Loucy (cell line): ENCODE measurements around the gene TK1.
"Not testable (repeated sequence)": the region's sequence is repeated elsewhere in the genome, so short reads cannot be mapped to it uniquely, and the experiment has no call there.

ENCODE experiments used
- H2AFZ ChIP-seq: fragments of 200-600 bp; sonication (generic); 2 replicates; pipeline ENCODE4 v1.6.0; 2016; ENCODE audit warnings: antibody characterized with exemption, mild to moderate bottlenecking, low read length, moderate library complexity
- H3F3A ChIP-seq: fragments of 200-600 bp; 2 replicates; pipeline ENCODE4 v1.6.0; 2016; ENCODE audit warnings: antibody characterized with exemption, low read depth, mild to moderate bottlenecking
- H3K27me3 ChIP-seq: fragments of 200-600 bp; sonication (generic); 2 replicates; pipeline ENCODE4 v1.6.1; 2014; ENCODE audit warnings: low read length, mild to moderate bottlenecking; ENCODE audit not compliant: insufficient read depth, poor library complexity, severe bottlenecking
- H3K36me3 ChIP-seq: fragments of 200-600 bp; sonication (generic); 2 replicates; pipeline ENCODE4 v1.6.1; 2016; ENCODE audit warnings: low read length; ENCODE audit not compliant: insufficient read depth
- H3K4me1 ChIP-seq: fragments of 200-600 bp; sonication (generic); 2 replicates; pipeline ENCODE4 v1.5.1; 2014; ENCODE audit warnings: low read length, mild to moderate bottlenecking; ENCODE audit not compliant: insufficient read depth, poor library complexity, severe bottlenecking
- H3K4me2 ChIP-seq: fragments of 200-600 bp; sonication (generic); 2 replicates; pipeline ENCODE4 v1.6.0; 2014; ENCODE audit warnings: antibody characterized with exemption, low read length, low read depth, mild to moderate bottlenecking; ENCODE audit not compliant: poor library complexity, severe bottlenecking
- H3K4me3 ChIP-seq: fragments of 200-600 bp; sonication (generic); 2 replicates; pipeline ENCODE4 v1.5.1; 2014; ENCODE audit warnings: low read length, mild to moderate bottlenecking, mixed read lengths; ENCODE audit not compliant: poor library complexity, severe bottlenecking
- H3K79me2 ChIP-seq: fragments of 200-600 bp; sonication (generic); 2 replicates; pipeline ENCODE4 v1.6.1; 2014; ENCODE audit warnings: low read length; ENCODE audit not compliant: insufficient read depth
- H3K9ac ChIP-seq: fragments of 200-600 bp; sonication (generic); 2 replicates; pipeline ENCODE4 v1.6.0; 2014; ENCODE audit warnings: mild to moderate bottlenecking, low read depth, low read length, moderate library complexity; ENCODE audit not compliant: poor library complexity, severe bottlenecking
- H3K9me2 ChIP-seq: fragments of 200-600 bp; sonication (generic); replicated peaks from 2 replicates; pipeline ENCODE4 v1.6.1; 2016; ENCODE audit warnings: low read depth, low read length, mixed read lengths
- H3K9me3 ChIP-seq: fragments of 200-600 bp; sonication (generic); 2 replicates; pipeline ENCODE4 v1.6.1; 2014; ENCODE audit warnings: mild to moderate bottlenecking, antibody characterized with exemption, low read length, low read depth; ENCODE audit not compliant: insufficient read depth
- H4K20me1 ChIP-seq: fragments of 200-600 bp; sonication (generic); 2 replicates; pipeline ENCODE4 v1.6.0; 2014; ENCODE audit warnings: antibody characterized with exemption, low read length, mild to moderate bottlenecking; ENCODE audit not compliant: insufficient read depth, poor library complexity, severe bottlenecking
- CTCF ChIP-seq: fragments of 200-600 bp; sonication (generic); conservative IDR thresholded peaks from 2 replicates; pipeline ENCODE4 v1.5.1; 2014; ENCODE audit warnings: mild to moderate bottlenecking, antibody characterized with exemption, low read length
- EZH2phosphoT487 ChIP-seq: fragments of 200-600 bp; IDR thresholded peaks from 2 replicates; pipeline ENCODE4 v1.6.1; 2018; ENCODE audit warnings: antibody characterized with exemption, mild to moderate bottlenecking, moderate library complexity, borderline replicate concordance

The TK1 gene

GRCh38 chr17:78142119-78142861, 44.6 kb downstream of the TK1 start:
- H3K36me3 ChIP-seq: no peaks in the 10 kb centered on the region
- no peaks in the 10 kb centered on the region for H3K9me3 ChIP-seq
- no peak overlapping the region for H3K4me2 ChIP-seq
- H3K4me1 ChIP-seq: no peaks in the 10 kb centered on the region
- peaks cover 20% of the 10 kb centered on the region for H4K20me1 ChIP-seq
- no peak overlapping the region for H2AFZ ChIP-seq
- H3K4me3 ChIP-seq: no peak overlapping the region
- H3K27me3 ChIP-seq: no peaks in the 10 kb centered on the region
- H3K9me2 ChIP-seq: no peaks in the 10 kb centered on the region
- no peak overlapping the region for H3K9ac ChIP-seq
- TF ChIP-seq EZH2phosphoT487: no peak
- TF ChIP-seq CTCF: no peak
- H3K79me2 ChIP-seq: no peaks in the 10 kb centered on the region
- peaks cover 3% of the 10 kb centered on the region; the same call in 1 of the 2 replicates for H3F3A ChIP-seq

- H3F3A ChIP-seq: peaks cover 3% of the 10 kb centered on the region; the same call in 1 of the 2 replicates
- H3K9me2 ChIP-seq: no peaks in the 10 kb centered on the region
- H2AFZ ChIP-seq: no peak overlapping the region
- no peak overlapping the region for H3K4me3 ChIP-seq
- no peaks in the 10 kb centered on the region for H3K4me1 ChIP-seq
- no peaks in the 10 kb centered on the region for H3K27me3 ChIP-seq
- H3K9me3 ChIP-seq: no peaks in the 10 kb centered on the region
- H4K20me1 ChIP-seq: peaks cover 26% of the 10 kb centered on the region
- peaks cover under 1% of the 10 kb centered on the region; the same call in 1 of the 2 replicates for H3K79me2 ChIP-seq
- TF ChIP-seq EZH2phosphoT487 (no peak), CTCF (no peak)
- no peak overlapping the region for H3K9ac ChIP-seq
- H3K4me2 ChIP-seq: no peak overlapping the region
- peaks cover 2% of the 10 kb centered on the region; the same call in 1 of the 2 replicates for H3K36me3 ChIP-seq
Measured at GRCh38 chr17:78141437-78142118, 45.3 kb downstream of the TK1 start.

DNA sequence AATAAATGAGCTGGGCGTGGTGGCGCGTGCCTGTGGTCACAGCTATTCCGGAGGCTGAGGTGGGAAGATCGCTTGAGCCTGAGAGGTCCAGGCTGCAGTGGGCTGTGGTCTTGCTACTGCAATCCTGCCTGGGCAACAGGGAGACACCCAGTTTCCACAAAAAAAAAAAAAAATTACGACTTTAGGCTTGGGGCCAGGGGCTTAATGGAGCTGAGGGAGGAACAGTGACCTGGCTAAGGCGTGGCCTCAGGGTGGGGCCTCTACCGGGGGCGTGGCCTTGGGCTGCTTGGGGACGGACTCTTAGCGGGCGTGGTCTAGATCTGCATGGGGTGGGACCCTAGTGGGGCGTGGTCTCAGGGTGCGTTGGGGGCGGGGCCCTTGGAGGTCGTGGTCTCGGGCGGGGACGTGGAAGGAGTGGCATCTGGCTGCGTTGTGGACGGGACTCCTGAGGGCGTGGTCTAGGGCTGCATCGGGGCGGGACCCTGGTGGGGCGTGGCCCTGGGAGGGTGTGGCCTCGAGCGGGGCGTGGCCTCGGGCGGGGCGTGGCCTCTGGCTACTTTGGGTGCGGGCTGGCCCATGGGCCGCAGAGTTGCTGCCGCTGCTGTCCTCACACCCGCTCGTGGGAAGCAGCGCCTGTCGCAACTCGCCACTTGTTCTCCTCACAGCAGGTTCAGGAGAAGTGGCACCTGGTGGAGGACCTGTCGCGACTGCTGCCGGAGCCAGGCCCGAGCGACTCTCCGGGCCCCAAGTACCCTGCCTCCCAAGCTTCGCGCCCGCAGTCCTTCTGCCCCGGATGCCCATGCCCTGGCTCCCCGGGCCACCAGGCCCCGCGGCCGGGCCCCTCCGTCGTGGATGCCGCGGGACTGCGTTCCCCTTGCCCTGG, 46.4 kb downstream of the TK1 start:
- no peak overlapping the region for H3K4me3 ChIP-seq
- peaks cover 35% of the 10 kb centered on the region for H4K20me1 ChIP-seq
- no peaks in the 10 kb centered on the region for H3K9me2 ChIP-seq
- no peak overlapping the region for H3K4me2 ChIP-seq
- peaks cover 9% of the 10 kb centered on the region; the same call in 1 of the 2 replicates for H3K79me2 ChIP-seq
- H3K36me3 ChIP-seq: peaks cover 12% of the 10 kb centered on the region; the same call in 1 of the 2 replicates
- H3F3A ChIP-seq: peaks cover 3% of the 10 kb centered on the region; the same call in 1 of the 2 replicates
- no peaks in the 10 kb centered on the region for H3K9me3 ChIP-seq
- no peaks in the 10 kb centered on the region for H3K4me1 ChIP-seq
- TF ChIP-seq CTCF (no peak), EZH2phosphoT487 (no peak)
- no peak overlapping the region for H2AFZ ChIP-seq
- no peaks in the 10 kb centered on the region for H3K27me3 ChIP-seq
- H3K9ac ChIP-seq: no peak overlapping the region

GRCh38 chr17:78139861-78140168, 47.0 kb downstream of the TK1 start:
- Histone ChIP-seq H4K20me1 (peaks cover 41% of the 10 kb centered on the region), H3K79me2 (peaks cover 15% of the 10 kb centered on the region; the same call in 1 of the 2 replicates), H3K36me3 (peaks cover 18% of the 10 kb centered on the region; the same call in 1 of the 2 replicates)
- H2AFZ ChIP-seq, H3K4me2 ChIP-seq, H3K9me2 ChIP-seq, H3F3A ChIP-seq, H3K9ac ChIP-seq, H3K27me3 ChIP-seq, H3K4me3 ChIP-seq, H3K9me3 ChIP-seq, H3K4me1 ChIP-seq: not testable (repeated sequence)
